K562 (cell line): ENCODE results near the gene RALA. TPM values are rescaled to one million over a fixed set of nuclear protein-coding genes. Genes with fewer than 3 reads are reported as not detected.

ENCODE experiments used
- CXXC5 ChIP-seq: fragments of 250-450 bp; sonication (Bioruptor Pico); IDR thresholded peaks from 2 replicates; pipeline ENCODE4 v1.8.0; 2022; ENCODE audit warnings: inconsistent platforms, mild to moderate bottlenecking, moderate library complexity
- MYC ChIP-seq, 2 experiments: fragments of 250-450 bp in 1 of 2; sonication (Bioruptor Pico) in 1 of 2; IDR thresholded peaks; 2 replicates each; pipeline versions ENCODE4 v1.5.1 to v1.6.1; 2012 to 2021; ENCODE audit warnings: low read depth in 2 of 2, borderline replicate concordance in 1 of 2, improper control_type of control experiment in 1 of 2, low read length in 1 of 2, mild to moderate bottlenecking in 1 of 2, moderate library complexity in 1 of 2
- PHTF2 ChIP-seq: fragments of 250-450 bp; sonication (Bioruptor Pico); IDR thresholded peaks from 2 replicates; pipeline ENCODE4 v1.5.0; 2021; ENCODE audit warnings: mild to moderate bottlenecking
- PURB ChIP-seq: sonication (generic); formaldehyde crosslinking; IDR thresholded peaks from 2 replicates; pipeline ENCODE4 v1.9.0; 2021; ENCODE audit warnings: low read depth, mild to moderate bottlenecking, missing genetic modification reagents
- SMAD4 ChIP-seq: fragments of 250-450 bp; sonication (Bioruptor Pico); conservative IDR thresholded peaks from 2 replicates; pipeline ENCODE4 v1.8.0; 2021; ENCODE audit warnings: inconsistent platforms, mild to moderate bottlenecking, moderate library complexity
- polyA plus RNA-seq, 8 experiments: library from polyadenylated mRNA; depleted of rRNA in 4 of 8; stranded (reverse) in 5 of 8; unstranded in 3 of 8; fragments of >200 nt; fragmentation: Nextera tagmentation in 2 of 8; fragmentation: Illumina TruSeq in 1 of 8; extraction: Ambion mirVana in 2 of 8; extraction: Trizol in 1 of 8; gene quantifications; 2 replicates each; pipeline versions ENCODE4 v1.2.1 to v1.2.3, GENCODE V29; 2011 to 2014; ENCODE audit warnings: inconsistent platforms in 1 of 8, missing spikeins in 1 of 8
- total RNA-seq, 7 experiments: library from RNA; depleted of rRNA in 6 of 7; stranded (reverse); fragments of >200 nt in 6 of 7; fragmentation: Illumina TruSeq in 2 of 7; extraction: Trizol in 2 of 7; gene quantifications; 2 replicates each; pipeline versions ENCODE4 v1.2.1 to v1.2.3, GENCODE V29; 2011 to 2021; ENCODE audit warnings: low replicate concordance in 1 of 7
- TF ChIP-seq, protein P1 (sequence below): fragments of 250-450 bp; sonication (Bioruptor Pico); IDR thresholded peaks from 2 replicates; pipeline ENCODE4 v1.5.0; 2021; ENCODE audit warnings: mild to moderate bottlenecking, borderline replicate concordance
- TF ChIP-seq, protein P2 (sequence below), 2 experiments: fragments of 450-650 bp in 1 of 2; sonication (generic) in 1 of 2; formaldehyde crosslinking in 1 of 2; IDR thresholded peaks; 2 replicates each; pipeline versions ENCODE4 v1.7.1 to v1.9.0; 2016 to 2022; ENCODE audit warnings: inconsistent platforms in 1 of 2, mild to moderate bottlenecking in 1 of 2, missing genetic modification reagents in 1 of 2
- TF ChIP-seq, protein P3 (sequence below): sonication (generic); formaldehyde crosslinking; IDR thresholded peaks from 2 replicates; pipeline ENCODE4 v1.8.1; 2023; ENCODE audit warnings: missing genetic modification reagents, mild to moderate bottlenecking, borderline replicate concordance

RALA gene
- total and polyA plus RNA-seq, 9 of the 15 experiments (the other 6 are each of a cell fraction or from before 2014, with no cell fraction given) = 7.2 to 28.0 (median 25.7) TPM

DNA sequence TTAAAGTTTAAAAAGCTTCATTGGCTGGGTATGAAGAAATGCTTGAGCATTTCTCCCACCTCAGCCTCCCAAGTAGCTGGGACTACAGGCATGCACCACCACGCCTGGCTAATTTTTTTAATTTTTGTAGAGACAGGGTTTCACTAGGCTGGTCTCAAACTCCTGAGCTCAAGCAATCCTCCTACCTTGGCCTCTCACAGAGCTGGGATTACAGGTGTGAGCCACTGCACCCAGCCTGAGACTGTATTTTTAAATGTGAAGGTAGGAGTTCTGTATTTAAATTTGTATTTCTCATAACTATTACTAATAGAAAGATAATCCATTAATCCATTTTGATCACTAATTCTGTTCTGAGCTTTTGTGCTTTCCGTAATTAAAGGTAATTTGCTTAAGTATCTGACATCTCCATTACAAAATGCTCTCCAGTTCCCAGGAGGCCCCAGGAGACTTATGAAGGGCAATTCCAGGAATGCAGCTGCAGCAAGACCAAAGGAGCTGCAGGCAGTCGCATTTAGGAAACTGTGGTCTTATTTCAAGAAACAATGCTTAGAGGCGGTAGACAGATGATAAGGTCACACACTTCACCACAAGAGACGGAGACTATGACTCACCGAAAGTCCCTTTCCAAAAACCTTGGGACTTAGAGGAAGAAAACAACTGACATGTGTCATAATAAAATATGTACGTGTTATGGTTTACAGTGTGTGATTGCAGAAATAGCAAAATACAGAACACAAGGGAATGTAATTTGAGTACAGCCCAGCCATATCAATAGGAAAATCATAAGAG lies 33.9 kb upstream of the RALA start (continued):
- TF ChIP-seq, protein P1, sequence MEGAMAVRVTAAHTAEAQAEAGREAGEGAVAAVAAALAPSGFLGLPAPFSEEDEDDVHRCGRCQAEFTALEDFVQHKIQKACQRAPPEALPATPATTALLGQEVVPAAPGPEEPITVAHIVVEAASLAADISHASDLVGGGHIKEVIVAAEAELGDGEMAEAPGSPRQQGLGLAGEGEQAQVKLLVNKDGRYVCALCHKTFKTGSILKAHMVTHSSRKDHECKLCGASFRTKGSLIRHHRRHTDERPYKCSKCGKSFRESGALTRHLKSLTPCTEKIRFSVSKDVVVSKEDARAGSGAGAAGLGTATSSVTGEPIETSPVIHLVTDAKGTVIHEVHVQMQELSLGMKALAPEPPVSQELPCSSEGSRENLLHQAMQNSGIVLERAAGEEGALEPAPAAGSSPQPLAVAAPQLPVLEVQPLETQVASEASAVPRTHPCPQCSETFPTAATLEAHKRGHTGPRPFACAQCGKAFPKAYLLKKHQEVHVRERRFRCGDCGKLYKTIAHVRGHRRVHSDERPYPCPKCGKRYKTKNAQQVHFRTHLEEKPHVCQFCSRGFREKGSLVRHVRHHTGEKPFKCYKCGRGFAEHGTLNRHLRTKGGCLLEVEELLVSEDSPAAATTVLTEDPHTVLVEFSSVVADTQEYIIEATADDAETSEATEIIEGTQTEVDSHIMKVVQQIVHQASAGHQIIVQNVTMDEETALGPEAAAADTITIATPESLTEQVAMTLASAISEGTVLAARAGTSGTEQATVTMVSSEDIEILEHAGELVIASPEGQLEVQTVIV (CRISPR knock-in tag) = no peak
- TF ChIP-seq SMAD4 (CRISPR knock-in tag) (peak; percentile 96), PHTF2 (CRISPR knock-in tag) (no peak), MYC (IDR thresholded peaks at IDR 0.05; ENCODE audit: low read depth, low read length) (peak; percentile 46), MYC (CRISPR knock-in tag; IDR thresholded peaks at IDR 0.05; ENCODE audit: borderline replicate concordance, low read depth) (no peak), PURB (CRISPR knock-in tag) (no peak), CXXC5 (CRISPR knock-in tag) (peak; percentile 76)
- TF ChIP-seq, protein P2, sequence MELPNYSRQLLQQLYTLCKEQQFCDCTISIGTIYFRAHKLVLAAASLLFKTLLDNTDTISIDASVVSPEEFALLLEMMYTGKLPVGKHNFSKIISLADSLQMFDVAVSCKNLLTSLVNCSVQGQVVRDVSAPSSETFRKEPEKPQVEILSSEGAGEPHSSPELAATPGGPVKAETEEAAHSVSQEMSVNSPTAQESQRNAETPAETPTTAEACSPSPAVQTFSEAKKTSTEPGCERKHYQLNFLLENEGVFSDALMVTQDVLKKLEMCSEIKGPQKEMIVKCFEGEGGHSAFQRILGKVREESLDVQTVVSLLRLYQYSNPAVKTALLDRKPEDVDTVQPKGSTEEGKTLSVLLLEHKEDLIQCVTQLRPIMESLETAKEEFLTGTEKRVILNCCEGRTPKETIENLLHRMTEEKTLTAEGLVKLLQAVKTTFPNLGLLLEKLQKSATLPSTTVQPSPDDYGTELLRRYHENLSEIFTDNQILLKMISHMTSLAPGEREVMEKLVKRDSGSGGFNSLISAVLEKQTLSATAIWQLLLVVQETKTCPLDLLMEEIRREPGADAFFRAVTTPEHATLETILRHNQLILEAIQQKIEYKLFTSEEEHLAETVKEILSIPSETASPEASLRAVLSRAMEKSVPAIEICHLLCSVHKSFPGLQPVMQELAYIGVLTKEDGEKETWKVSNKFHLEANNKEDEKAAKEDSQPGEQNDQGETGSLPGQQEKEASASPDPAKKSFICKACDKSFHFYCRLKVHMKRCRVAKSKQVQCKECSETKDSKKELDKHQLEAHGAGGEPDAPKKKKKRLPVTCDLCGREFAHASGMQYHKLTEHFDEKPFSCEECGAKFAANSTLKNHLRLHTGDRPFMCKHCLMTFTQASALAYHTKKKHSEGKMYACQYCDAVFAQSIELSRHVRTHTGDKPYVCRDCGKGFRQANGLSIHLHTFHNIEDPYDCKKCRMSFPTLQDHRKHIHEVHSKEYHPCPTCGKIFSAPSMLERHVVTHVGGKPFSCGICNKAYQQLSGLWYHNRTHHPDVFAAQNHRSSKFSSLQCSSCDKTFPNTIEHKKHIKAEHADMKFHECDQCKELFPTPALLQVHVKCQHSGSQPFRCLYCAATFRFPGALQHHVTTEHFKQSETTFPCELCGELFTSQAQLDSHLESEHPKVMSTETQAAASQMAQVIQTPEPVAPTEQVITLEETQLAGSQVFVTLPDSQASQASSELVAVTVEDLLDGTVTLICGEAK (IDR thresholded peaks at IDR 0.05) = no peak; the same call in 1 of the 2 replicates
- TF ChIP-seq, protein P2 (CRISPR knock-in tag; IDR thresholded peaks at IDR 0.05) = no peak
- TF ChIP-seq, protein P3, sequence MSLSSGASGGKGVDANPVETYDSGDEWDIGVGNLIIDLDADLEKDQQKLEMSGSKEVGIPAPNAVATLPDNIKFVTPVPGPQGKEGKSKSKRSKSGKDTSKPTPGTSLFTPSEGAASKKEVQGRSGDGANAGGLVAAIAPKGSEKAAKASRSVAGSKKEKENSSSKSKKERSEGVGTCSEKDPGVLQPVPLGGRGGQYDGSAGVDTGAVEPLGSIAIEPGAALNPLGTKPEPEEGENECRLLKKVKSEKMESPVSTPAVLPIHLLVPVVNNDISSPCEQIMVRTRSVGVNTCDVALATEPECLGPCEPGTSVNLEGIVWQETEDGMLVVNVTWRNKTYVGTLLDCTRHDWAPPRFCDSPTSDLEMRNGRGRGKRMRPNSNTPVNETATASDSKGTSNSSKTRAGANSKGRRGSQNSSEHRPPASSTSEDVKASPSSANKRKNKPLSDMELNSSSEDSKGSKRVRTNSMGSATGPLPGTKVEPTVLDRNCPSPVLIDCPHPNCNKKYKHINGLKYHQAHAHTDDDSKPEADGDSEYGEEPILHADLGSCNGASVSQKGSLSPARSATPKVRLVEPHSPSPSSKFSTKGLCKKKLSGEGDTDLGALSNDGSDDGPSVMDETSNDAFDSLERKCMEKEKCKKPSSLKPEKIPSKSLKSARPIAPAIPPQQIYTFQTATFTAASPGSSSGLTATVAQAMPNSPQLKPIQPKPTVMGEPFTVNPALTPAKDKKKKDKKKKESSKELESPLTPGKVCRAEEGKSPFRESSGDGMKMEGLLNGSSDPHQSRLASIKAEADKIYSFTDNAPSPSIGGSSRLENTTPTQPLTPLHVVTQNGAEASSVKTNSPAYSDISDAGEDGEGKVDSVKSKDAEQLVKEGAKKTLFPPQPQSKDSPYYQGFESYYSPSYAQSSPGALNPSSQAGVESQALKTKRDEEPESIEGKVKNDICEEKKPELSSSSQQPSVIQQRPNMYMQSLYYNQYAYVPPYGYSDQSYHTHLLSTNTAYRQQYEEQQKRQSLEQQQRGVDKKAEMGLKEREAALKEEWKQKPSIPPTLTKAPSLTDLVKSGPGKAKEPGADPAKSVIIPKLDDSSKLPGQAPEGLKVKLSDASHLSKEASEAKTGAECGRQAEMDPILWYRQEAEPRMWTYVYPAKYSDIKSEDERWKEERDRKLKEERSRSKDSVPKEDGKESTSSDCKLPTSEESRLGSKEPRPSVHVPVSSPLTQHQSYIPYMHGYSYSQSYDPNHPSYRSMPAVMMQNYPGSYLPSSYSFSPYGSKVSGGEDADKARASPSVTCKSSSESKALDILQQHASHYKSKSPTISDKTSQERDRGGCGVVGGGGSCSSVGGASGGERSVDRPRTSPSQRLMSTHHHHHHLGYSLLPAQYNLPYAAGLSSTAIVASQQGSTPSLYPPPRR (CRISPR knock-in tag) = no peak
